GM06990 (cell line): ENCODE measurements around the gene USP26.
"Not testable (repeated sequence)": the region's sequence is repeated elsewhere in the genome, so short reads cannot be mapped to it uniquely, and the experiment has no call there.

Experiments
- DNase-seq: peaks from one replicate; pipeline ENCODE4 v3.0.0-alpha.2; 2011; ENCODE audit not compliant: insufficient read length; ENCODE audit errors: extremely low read depth
- H3K27me3 ChIP-seq: replicated peaks from 2 replicates; pipeline ENCODE4 v1.6.0; 2011; ENCODE audit warnings: low read length; ENCODE audit not compliant: control insufficient read depth, insufficient read depth
- H3K36me3 ChIP-seq: 2 replicates; pipeline ENCODE4 v1.5.1; 2011; ENCODE audit warnings: low read length; ENCODE audit not compliant: control insufficient read depth, insufficient read depth
- H3K4me3 ChIP-seq: replicated peaks from 2 replicates; pipeline ENCODE4 v1.5.1; 2011; ENCODE audit warnings: low read depth, mild to moderate bottlenecking, control low read depth, low read length
- CTCF ChIP-seq: IDR thresholded peaks from 2 replicates; pipeline ENCODE4 v1.5.1; 2011; ENCODE audit warnings: low read length, control low read depth, mild to moderate bottlenecking, inconsistent platforms; ENCODE audit not compliant: insufficient read depth, poor library complexity, severe bottlenecking

Gene USP26

GRCh38 chrX:132984058-132984650 is 112.8 kb downstream of the USP26 start:
- no peak overlapping the region for H3K4me3 ChIP-seq
- TF ChIP-seq CTCF = no peak
- no peak for DNase-seq
- H3K27me3 ChIP-seq = no peaks in the 10 kb centered on the region
- H3K36me3 ChIP-seq = no peaks in the 10 kb centered on the region

GRCh38 chrX:132983496-132983895 is 113.4 kb downstream of the USP26 start:
- Histone ChIP-seq H3K27me3 (no peaks in the 10 kb centered on the region), H3K4me3 (no peak overlapping the region), H3K36me3 (no peaks in the 10 kb centered on the region)
- DNase-seq = no peak
- TF ChIP-seq CTCF = no peak

GRCh38 chrX:132980035-132980434 is 116.9 kb downstream of the USP26 start:
- not testable (repeated sequence) for DNase-seq, H3K27me3 ChIP-seq, H3K4me3 ChIP-seq, H3K36me3 ChIP-seq
